Adrenal gland (tissue), 12 donors: ENCODE results near the gene HUS1B. TPM values are rescaled to one million over a fixed set of nuclear protein-coding genes. Genes with fewer than 3 reads are reported as not detected.

Experiments
- DNase-seq, 7 donors: peaks; one replicate each; pipeline ENCODE4 v3.0.0-alpha.2; 2019 to 2020
- H3K27ac ChIP-seq, 5 donors: fragments of 200-600 bp; sonication (generic) in 4 of 5; 1 replicate in 3 of 5; 2 replicates in 2 of 5; pipeline versions ENCODE4 v1.5.1 to v1.8.0; 2016 to 2020; ENCODE audit warnings: mild to moderate bottlenecking in 1 of 5
- H3K27me3 ChIP-seq: fragments of 200-600 bp; 2 replicates; pipeline ENCODE4 v1.8.0; 2021
- H3K36me3 ChIP-seq, 2 donors: fragments of 200-600 bp; replicated peaks in 1 of 2; 1 replicate in 1 of 2; 2 replicates in 1 of 2; pipeline versions ENCODE4 v1.5.1 to v1.8.0; 2018 to 2022
- H3K4me1 ChIP-seq, 2 donors: fragments of 200-600 bp; replicated peaks in 1 of 2; 1 replicate in 1 of 2; 2 replicates in 1 of 2; pipeline versions ENCODE4 v1.5.1 to v1.8.0; 2018 to 2021
- H3K4me3 ChIP-seq, 4 donors: fragments of 200-600 bp; sonication (generic) in 3 of 4; one replicate each; pipeline ENCODE4 v1.5.1; 2016 to 2018
- H3K9me3 ChIP-seq, 3 donors: fragments of 200-600 bp; sonication (generic) in 1 of 3; replicated peaks in 1 of 3; 1 replicate in 2 of 3; 2 replicates in 1 of 3; pipeline versions ENCODE4 v1.5.1 to v1.8.0; 2016 to 2021
- CTCF ChIP-seq, 6 experiments: fragments of 450-650 bp in 4 of 6; fragments of 200-600 bp in 2 of 6; sonication (generic) in 1 of 6; IDR thresholded peaks; 1 replicate in 5 of 6; 2 replicates in 1 of 6; pipeline versions ENCODE4 v1.5.1 to v1.8.0; 2016 to 2021; ENCODE audit warnings: antibody characterized with exemption in 6 of 6, mild to moderate bottlenecking in 2 of 6, moderate library complexity in 1 of 6
- POLR2A ChIP-seq, 2 donors: fragments of 450-650 bp; IDR thresholded peaks; one replicate each; pipeline ENCODE4 v1.6.1; 2017; ENCODE audit warnings: antibody characterized with exemption in 2 of 2, mild to moderate bottlenecking in 2 of 2, moderate library complexity in 1 of 2
- WGBS, 4 donors: extraction: QIAGEN DNeasy Blood & Tissue Kit in 2 of 4; methylation state at CpG; one replicate each; pipeline versions ENCODE4 v1.1.5 to v1.1.7; 2013 to 2017; 5-methylcytosine and 5-hydroxymethylcytosine counted together
- intact Hi-C, 2 donors: fragments of 100-400 bp; cut with DNase I; formaldehyde crosslinking; loops; one replicate each; pipeline versions ENCODE4 v1.14.1 to v1.15.0; 2022 to 2023
- polyA plus RNA-seq, 3 donors: library from polyadenylated mRNA; stranded (reverse); fragments of 200-250 nt in 2 of 3; fragments of 350-450 nt in 1 of 3; fragmentation: Illumina TruSeq in 1 of 3; extraction: RNeasy Lipid Tissue Mini Kit (QIAGEN cat#74804) in 1 of 3; gene quantifications; one replicate each; pipeline ENCODE4 v1.2.3, GENCODE V29; 2013 to 2014
- total RNA-seq, 9 donors: library from RNA; depleted of rRNA in 4 of 9; stranded (reverse); fragments of >200 nt in 4 of 9; fragments of 120-200 nt in 1 of 9; fragmentation: NEBNext Ultra II Directional in 1 of 9; extraction: Animal tissue kit (Norgen Biotek cat#: 25700) in 1 of 9; gene quantifications; one replicate each; pipeline versions ENCODE4 v1.1.0 to v1.2.4, GENCODE V29; 2013 to 2023
- donor health status: healthy with polysubstance abuse.
- donor health status: Bipolar disorder and iron deficiency.
- donor health status: DM: yes; HTN: yes; CAD: no.
- donor health status: DM: no; HTN: no; CAD: no.
- donor health status: DM: no; HTN: no; CAD: no.
- donor health status: DM: yes; HTN: yes; CAD: no.

HUS1B gene
- total and polyA plus RNA-seq, 12 donors, result 0.27 to 2.4 (median 0.61) TPM; not detected in 5

GRCh38 chr6:650098-650497 lies 6.8 kb downstream of the HUS1B start:
- Histone ChIP-seq H3K9me3 (no peaks in the 10 kb centered on the region), H3K4me3 (no peak overlapping the region), H3K4me1 (peaks cover 0 to 6% of the 10 kb centered on the region in 2 donors), H3K27me3 (no peaks in the 10 kb centered on the region), H3K27ac (no peak overlapping the region), H3K36me3 (no peaks in the 10 kb centered on the region)
- no peak for DNase-seq
- intact Hi-C loops, result no loop called here
- TF ChIP-seq CTCF (IDR thresholded peaks at IDR 0.05), result no peak
- TF ChIP-seq POLR2A (IDR thresholded peaks at IDR 0.05), result no peak
- WGBS, 4 donors, result 66 to 84% (median 75%) methylated on average over 4 of the region's 4 CpGs

GRCh38 chr6:642805-643204 lies 14.1 kb downstream of the HUS1B start:
- peaks cover 0 to 6% of the 10 kb centered on the region in 2 donors for H3K4me1 ChIP-seq
- no peaks in the 10 kb centered on the region for H3K36me3 ChIP-seq
- intact Hi-C loops, result no loop called here
- H3K9me3 ChIP-seq, result no peaks in the 10 kb centered on the region
- H3K27me3 ChIP-seq, result no peaks in the 10 kb centered on the region
- H3K27ac ChIP-seq, result no peak overlapping the region
- DNase-seq, result no peak
- no peak overlapping the region for H3K4me3 ChIP-seq
- TF ChIP-seq CTCF (IDR thresholded peaks at IDR 0.05), result no peak
- TF ChIP-seq POLR2A (IDR thresholded peaks at IDR 0.05), result no peak

DNA sequence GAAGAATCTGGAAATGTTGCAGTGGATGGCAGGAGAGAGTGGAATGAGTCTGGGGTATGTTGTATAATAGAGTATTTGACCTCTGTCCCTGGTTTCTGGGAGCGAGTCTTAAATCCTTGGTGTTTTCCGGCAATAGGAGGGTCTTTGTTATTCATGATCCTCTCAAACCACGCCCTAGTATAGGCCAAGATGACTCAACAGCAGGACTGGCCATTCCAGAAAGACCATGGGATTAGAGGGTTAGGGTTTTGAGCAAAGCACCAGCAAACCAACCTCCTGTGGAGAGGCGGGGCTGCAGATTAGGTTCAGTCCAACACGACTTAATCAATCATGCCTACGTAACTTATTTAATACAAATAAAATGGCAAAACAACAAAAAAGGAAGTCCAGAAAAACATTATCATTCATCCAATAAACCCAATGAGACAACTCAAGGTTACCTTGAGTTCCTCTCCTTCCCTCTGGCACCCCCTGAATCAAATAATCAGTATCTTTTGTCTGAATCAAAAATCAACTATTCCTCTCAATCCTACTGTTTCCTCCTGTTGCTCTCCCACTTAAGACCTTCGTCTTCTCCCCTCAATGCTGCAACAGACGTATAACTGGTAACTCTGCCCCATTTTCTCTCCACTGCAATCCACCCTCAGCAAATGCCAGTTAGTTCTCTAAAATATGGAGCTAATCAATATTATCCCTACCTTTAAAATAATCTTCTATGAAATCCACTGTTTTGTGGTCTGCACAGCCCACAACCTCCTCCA lies 15.5 kb downstream of the HUS1B start:
- TF ChIP-seq POLR2A (IDR thresholded peaks at IDR 0.05) (no peak), CTCF (IDR thresholded peaks at IDR 0.05) (no peak)
- Histone ChIP-seq H3K36me3 (no peaks in the 10 kb centered on the region), H3K27me3 (no peaks in the 10 kb centered on the region), H3K27ac (no peak overlapping the region), H3K9me3 (no peaks in the 10 kb centered on the region), H3K4me1 (peaks cover 0 to 6% of the 10 kb centered on the region in 2 donors), H3K4me3 (no peak overlapping the region)
- WGBS, 4 donors, result 96 to 98% (median 97%) methylated on average over 7 to 8 of the region's 8 CpGs
- DNase-seq, result no peak
- intact Hi-C loops, result no loop called here

- 70 to 80% (median 73%) methylated on average over 5 of the region's 5 CpGs for WGBS, 4 donors
- TF ChIP-seq CTCF (IDR thresholded peaks at IDR 0.05), result no peak
- TF ChIP-seq POLR2A (IDR thresholded peaks at IDR 0.05), result no peak
- Histone ChIP-seq H3K9me3 (no peaks in the 10 kb centered on the region), H3K27me3 (no peaks in the 10 kb centered on the region), H3K36me3 (no peaks in the 10 kb centered on the region), H3K27ac (no peak overlapping the region), H3K4me3 (no peak overlapping the region), H3K4me1 (no peaks in the 10 kb centered on the region)
- no peak for DNase-seq
- intact Hi-C loops, result no loop called here
These were observed 20.4 kb downstream of the HUS1B start for GRCh38 chr6:636488-636887.
